ENCODE data around the gene EXOSC9. TPM values are rescaled to one million over a fixed set of nuclear protein-coding genes. Genes with fewer than 3 reads are reported as not detected.

Gene EXOSC9
- total RNA-seq, 3 donors from 2014 or later = 12.5 to 16.0 (median 12.6) TPM

GRCh38 chr4:121789455-121789854, 11.7 kb upstream of the EXOSC9 start:
- Histone ChIP-seq H3K4me3 (no peak overlapping the region), H3K36me3 (ENCODE audit: low read depth) (no peaks in the 10 kb centered on the region), H3K9me3 (no peaks in the 10 kb centered on the region), H3K4me1 (ENCODE audit: low read depth) (no peaks in the 10 kb centered on the region)
- DNase-seq (no peak), ATAC-seq (no peak)
- no peak for TF ChIP-seq CTCF (IDR thresholded peaks at IDR 0.05)
- intact Hi-C loops (cut with DNase I, micrococcal nuclease) = no loop called here

- ATAC-seq = no peak
- Histone ChIP-seq H3K9me3 (no peaks in the 10 kb centered on the region), H3K4me3 (no peak overlapping the region), H3K36me3 (ENCODE audit: low read depth) (no peaks in the 10 kb centered on the region), H3K4me1 (ENCODE audit: low read depth) (no peaks in the 10 kb centered on the region)
- TF ChIP-seq CTCF (IDR thresholded peaks at IDR 0.05) = no peak
- no peak for DNase-seq
- intact Hi-C loops (cut with DNase I, micrococcal nuclease) = no loop called here
These were observed 10.9 kb upstream of the EXOSC9 start for GRCh38 chr4:121789960-121790829.

GRCh38 chr4:121790976-121791375, 10.1 kb upstream of the EXOSC9 start:
- no peak for DNase-seq
- TF ChIP-seq CTCF (IDR thresholded peaks at IDR 0.05) = no peak

GRCh38 chr4:121791481-121791880, 9.6 kb upstream of the EXOSC9 start:
- no peaks in the 10 kb centered on the region for H3K4me1 ChIP-seq (ENCODE audit: low read depth)
- ATAC-seq (no peak), DNase-seq (no peak)
- intact Hi-C loops (cut with DNase I, micrococcal nuclease) = no loop called here
- H3K9me3 ChIP-seq = no peaks in the 10 kb centered on the region
- no peak overlapping the region for H3K4me3 ChIP-seq
- no peak for TF ChIP-seq CTCF (IDR thresholded peaks at IDR 0.05)
- no peaks in the 10 kb centered on the region for H3K36me3 ChIP-seq (ENCODE audit: low read depth)

More at GRCh38 chr4:121790976-121791375, 10.1 kb upstream of the EXOSC9 start:
- intact Hi-C loops (cut with DNase I, micrococcal nuclease) = no loop called here
- no peak for ATAC-seq
- Histone ChIP-seq H3K36me3 (ENCODE audit: low read depth) (no peaks in the 10 kb centered on the region), H3K4me3 (no peak overlapping the region), H3K9me3 (no peaks in the 10 kb centered on the region), H3K4me1 (ENCODE audit: low read depth) (no peaks in the 10 kb centered on the region)

GRCh38 chr4:121792966-121793365, 8.2 kb upstream of the EXOSC9 start:
- no peak overlapping the region for H3K4me3 ChIP-seq
- TF ChIP-seq CTCF (IDR thresholded peaks at IDR 0.05) = no peak
- H3K36me3 ChIP-seq (ENCODE audit: low read depth) = no peaks in the 10 kb centered on the region
- H3K4me1 ChIP-seq (ENCODE audit: low read depth) = no peaks in the 10 kb centered on the region
- ATAC-seq (no peak), DNase-seq (no peak)
- H3K9me3 ChIP-seq = no peaks in the 10 kb centered on the region
- intact Hi-C loops (cut with DNase I, micrococcal nuclease) = no loop called here

All from mucosa of descending colon (tissue), 3 donors.